A673 (cell line): ENCODE results near the gene RPA4. TPM values are rescaled to one million over a fixed set of nuclear protein-coding genes. Genes with fewer than 3 reads are reported as not detected.

Experiments
- BruUV-seq: library from RNA; stranded (reverse); fragments of 400-500 nt; replicated peaks from 2 replicates; lab custom pipeline; 2021; lab: Mats Ljungman, UMichigan
- CTCF ChIA-PET: fragments of 300-600 bp; sonication (Branson Sonifier 250); formaldehyde crosslinking; loops from one replicate; lab custom pipeline; 2022; ENCODE audit warnings: antibody characterized with exemption; lab: Charles Lee
- POLR2A ChIA-PET: fragments of 300-600 bp; sonication (Branson Sonifier 250); formaldehyde crosslinking; loops from one replicate; lab custom pipeline; 2022; ENCODE audit warnings: antibody characterized with exemption; ENCODE audit not compliant: low non-redundant PET; lab: Charles Lee
- DNase-seq: peaks from one replicate; pipeline ENCODE4 v3.0.0-alpha.2; 2015; ENCODE audit warnings: low spot score
- H3K27ac ChIP-seq: fragments of 200-600 bp; sonication (generic); 2 replicates; pipeline ENCODE4 v1.5.1; 2016; ENCODE audit warnings: mixed run types, low read depth, mild to moderate bottlenecking, mixed read lengths, antibody characterized with exemption, low read length; ENCODE audit not compliant: poor library complexity, severe bottlenecking
- H3K27me3 ChIP-seq: fragments of 200-600 bp; sonication (generic); replicated peaks from 2 replicates; pipeline ENCODE4 v1.6.1; 2017; ENCODE audit warnings: mixed run types, low read depth, mild to moderate bottlenecking, mixed read lengths, antibody characterized with exemption, low read length; ENCODE audit not compliant: insufficient read depth, poor library complexity
- H3K36me3 ChIP-seq: fragments of 200-600 bp; sonication (generic); 2 replicates; pipeline ENCODE4 v1.6.1; 2016; ENCODE audit warnings: mixed run types, mild to moderate bottlenecking, mixed read lengths, antibody characterized with exemption, low read length; ENCODE audit not compliant: insufficient read depth, poor library complexity, severe bottlenecking
- H3K4me1 ChIP-seq: fragments of 200-600 bp; sonication (generic); 2 replicates; pipeline ENCODE4 v1.6.1; 2017; ENCODE audit warnings: mixed run types, mild to moderate bottlenecking, mixed read lengths, antibody characterized with exemption, low read length; ENCODE audit not compliant: insufficient read depth, poor library complexity, severe bottlenecking
- H3K4me3 ChIP-seq: fragments of 200-600 bp; sonication (generic); 2 replicates; pipeline ENCODE4 v1.5.1; 2016; ENCODE audit warnings: low read depth, mixed run types, mild to moderate bottlenecking, mixed read lengths, low read length; ENCODE audit not compliant: poor library complexity, severe bottlenecking
- H3K9me3 ChIP-seq: fragments of 200-600 bp; sonication (generic); 2 replicates; pipeline ENCODE4 v1.6.1; 2016; ENCODE audit warnings: mixed run types, low read depth, mild to moderate bottlenecking, mixed read lengths, antibody characterized with exemption, low read length; ENCODE audit not compliant: poor library complexity, severe bottlenecking
- EZH2 ChIP-seq: fragments of 200-600 bp; sonication (generic); IDR thresholded peaks from 2 replicates; pipeline ENCODE4 v1.6.1; 2017; ENCODE audit warnings: borderline replicate concordance, low read depth, mild to moderate bottlenecking, mixed read lengths, antibody characterized with exemption, low read length; ENCODE audit not compliant: poor library complexity, severe bottlenecking
- intact Hi-C: fragments of 100-400 bp; cut with micrococcal nuclease; formaldehyde crosslinking; loops from one replicate; pipeline ENCODE4 v1.10.0; 2022; ENCODE audit not compliant: unreplicated experiment
- total RNA-seq: library from RNA; stranded (reverse); gene quantifications from 2 replicates; pipeline ENCODE4 v1.2.3, GENCODE V29; 2021
- TF ChIP-seq, protein P1 (sequence below): fragments of 300-800, 200-600 bp; sonication (generic); conservative IDR thresholded peaks from 2 replicates; pipeline ENCODE4 v1.5.1; 2017; ENCODE audit warnings: low read depth, mild to moderate bottlenecking, antibody characterized with exemption, low read length, moderate library complexity, mixed read lengths

Gene RPA4
- total RNA-seq, 1 experiment from 2014 or later = 0.30 TPM

DNA sequence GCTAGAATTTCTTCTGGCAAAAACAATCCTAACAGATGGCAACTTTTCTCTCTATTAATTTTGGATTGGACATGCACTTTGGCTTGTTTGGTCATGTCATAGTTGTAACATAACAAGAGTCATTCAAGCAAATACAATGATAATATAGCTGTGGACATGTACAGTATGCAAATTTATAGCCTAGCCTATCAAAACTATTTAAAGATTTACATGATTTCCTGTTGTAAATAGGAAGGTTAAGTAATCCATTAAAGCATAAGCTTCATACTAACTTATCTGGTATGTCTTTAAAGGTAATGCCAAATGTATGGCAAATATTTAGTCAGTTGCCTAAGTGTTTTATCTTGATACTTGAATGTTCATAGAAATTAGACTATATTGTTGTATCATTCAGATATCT lies 45.3 kb downstream of the RPA4 start:
- no peak overlapping the region for H3K27ac ChIP-seq
- no peaks in the 10 kb centered on the region for H3K36me3 ChIP-seq
- POLR2A ChIA-PET = no interaction called here
- DNase-seq = no peak
- CTCF ChIA-PET = no interaction called here
- BruUV-seq = no TSS peak
- TF ChIP-seq, protein P1, sequence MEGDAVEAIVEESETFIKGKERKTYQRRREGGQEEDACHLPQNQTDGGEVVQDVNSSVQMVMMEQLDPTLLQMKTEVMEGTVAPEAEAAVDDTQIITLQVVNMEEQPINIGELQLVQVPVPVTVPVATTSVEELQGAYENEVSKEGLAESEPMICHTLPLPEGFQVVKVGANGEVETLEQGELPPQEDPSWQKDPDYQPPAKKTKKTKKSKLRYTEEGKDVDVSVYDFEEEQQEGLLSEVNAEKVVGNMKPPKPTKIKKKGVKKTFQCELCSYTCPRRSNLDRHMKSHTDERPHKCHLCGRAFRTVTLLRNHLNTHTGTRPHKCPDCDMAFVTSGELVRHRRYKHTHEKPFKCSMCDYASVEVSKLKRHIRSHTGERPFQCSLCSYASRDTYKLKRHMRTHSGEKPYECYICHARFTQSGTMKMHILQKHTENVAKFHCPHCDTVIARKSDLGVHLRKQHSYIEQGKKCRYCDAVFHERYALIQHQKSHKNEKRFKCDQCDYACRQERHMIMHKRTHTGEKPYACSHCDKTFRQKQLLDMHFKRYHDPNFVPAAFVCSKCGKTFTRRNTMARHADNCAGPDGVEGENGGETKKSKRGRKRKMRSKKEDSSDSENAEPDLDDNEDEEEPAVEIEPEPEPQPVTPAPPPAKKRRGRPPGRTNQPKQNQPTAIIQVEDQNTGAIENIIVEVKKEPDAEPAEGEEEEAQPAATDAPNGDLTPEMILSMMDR = no peak
- no peak for TF ChIP-seq EZH2
- no peaks in the 10 kb centered on the region for H3K27me3 ChIP-seq
- H3K4me1 ChIP-seq = no peaks in the 10 kb centered on the region
- H3K9me3 ChIP-seq = no peaks in the 10 kb centered on the region
- intact Hi-C loops = no loop called here
- H3K4me3 ChIP-seq = no peak overlapping the region

Other genes with a start within 250 kb of the RPA4 start
- 10.4 and 11.3 TPM in 2 replicates for gene DIAPH2, start 199.1 kb upstream of the RPA4 start, total RNA-seq